Liver (tissue), 9 donors: Measurements from ENCODE around the gene MEGF11. TPM values are rescaled to one million over a fixed set of nuclear protein-coding genes. Genes with fewer than 3 reads are reported as not detected.

ENCODE experiments used
- DNase-seq: peaks from one replicate; pipeline ENCODE4 v3.0.0-alpha.2; 2017; ENCODE audit warnings: low spot score
- H3K27ac ChIP-seq, 2 donors: one replicate each; pipeline ENCODE4 v1.7.0; 2013; ENCODE audit warnings: inconsistent platforms in 2 of 2, low read length in 2 of 2, control low read depth in 1 of 2, low read depth in 1 of 2, mild to moderate bottlenecking in 1 of 2
- H3K27me3 ChIP-seq, 4 donors: one replicate each; pipeline versions ENCODE4 v1.6.1 to v1.7.0; 2013; ENCODE audit warnings: low read length in 3 of 4, inconsistent platforms in 1 of 4, mild to moderate bottlenecking in 1 of 4, moderate library complexity in 1 of 4; ENCODE audit not compliant: control insufficient read depth in 4 of 4, insufficient read depth in 4 of 4
- H3K36me3 ChIP-seq, 4 donors: one replicate each; pipeline versions ENCODE4 v1.6.1 to v1.7.0; 2013; ENCODE audit warnings: low read length in 3 of 4, mild to moderate bottlenecking in 3 of 4, low read depth in 1 of 4, moderate library complexity in 1 of 4; ENCODE audit not compliant: control insufficient read depth in 4 of 4, insufficient read depth in 3 of 4
- H3K4me1 ChIP-seq, 4 donors: one replicate each; pipeline versions ENCODE4 v1.6.1 to v1.7.0; 2013; ENCODE audit warnings: low read length in 3 of 4, mild to moderate bottlenecking in 3 of 4, moderate library complexity in 1 of 4; ENCODE audit not compliant: control insufficient read depth in 4 of 4, insufficient read depth in 4 of 4
- H3K4me3 ChIP-seq, 3 donors: one replicate each; pipeline versions ENCODE4 v1.6.1 to v1.7.0; 2013; ENCODE audit warnings: low read length in 3 of 3, control low read depth in 1 of 3, low read depth in 1 of 3, mild to moderate bottlenecking in 1 of 3
- H3K9ac ChIP-seq, 2 donors: one replicate each; pipeline ENCODE4 v1.7.0; 2013; ENCODE audit warnings: low read length in 2 of 2, mild to moderate bottlenecking in 2 of 2, moderate library complexity in 2 of 2, control low read depth in 1 of 2, low read depth in 1 of 2
- H3K9me3 ChIP-seq, 4 donors: one replicate each; pipeline versions ENCODE4 v1.6.1 to v1.7.0; 2013; ENCODE audit warnings: low read length in 3 of 4; ENCODE audit not compliant: control insufficient read depth in 4 of 4
- EGR1 ChIP-seq, 2 donors: IDR thresholded peaks; 2 replicates each; pipeline ENCODE4 v1.6.1; 2016 to 2018; ENCODE audit warnings: antibody characterized with exemption in 2 of 2, low read depth in 2 of 2
- FOXA1 ChIP-seq: IDR thresholded peaks from 2 replicates; pipeline ENCODE4 v1.6.1; 2016; ENCODE audit warnings: antibody characterized with exemption
- FOXA2 ChIP-seq: IDR thresholded peaks from 2 replicates; pipeline ENCODE4 v1.6.1; 2016; ENCODE audit warnings: antibody characterized with exemption
- GABPA ChIP-seq, 2 donors: IDR thresholded peaks in 1 of 2; conservative IDR thresholded peaks in 1 of 2; 2 replicates each; pipeline ENCODE4 v1.6.1; 2016; ENCODE audit warnings: antibody characterized with exemption in 2 of 2, mild to moderate bottlenecking in 1 of 2, moderate library complexity in 1 of 2
- HNF4A ChIP-seq, 2 donors: conservative IDR thresholded peaks; 2 replicates each; pipeline ENCODE4 v1.6.1; 2016; ENCODE audit warnings: antibody characterized with exemption in 2 of 2, mild to moderate bottlenecking in 2 of 2
- HNF4G ChIP-seq: IDR thresholded peaks from 2 replicates; pipeline ENCODE4 v1.6.1; 2016; ENCODE audit warnings: antibody characterized with exemption
- JUND ChIP-seq, 2 donors: IDR thresholded peaks; 2 replicates each; pipeline ENCODE4 v1.6.1; 2016; ENCODE audit warnings: antibody characterized with exemption in 2 of 2
- NR2F2 ChIP-seq: IDR thresholded peaks from 2 replicates; pipeline ENCODE4 v1.6.1; 2016; ENCODE audit warnings: antibody characterized with exemption
- RAD21 ChIP-seq, 2 donors: IDR thresholded peaks; 2 replicates each; pipeline ENCODE4 v1.6.1; 2016; ENCODE audit warnings: antibody characterized with exemption in 2 of 2, mild to moderate bottlenecking in 2 of 2
- RXRA ChIP-seq, 2 donors: IDR thresholded peaks; 2 replicates each; pipeline ENCODE4 v1.6.1; 2017 to 2018; ENCODE audit warnings: antibody characterized with exemption in 2 of 2, mild to moderate bottlenecking in 1 of 2
- SP1 ChIP-seq: IDR thresholded peaks from 2 replicates; pipeline ENCODE4 v1.6.1; 2018; ENCODE audit warnings: antibody characterized with exemption, mild to moderate bottlenecking
- TAF1 ChIP-seq: conservative IDR thresholded peaks from 2 replicates; pipeline ENCODE4 v1.6.1; 2016; ENCODE audit warnings: antibody characterized with exemption, mild to moderate bottlenecking
- YY1 ChIP-seq: IDR thresholded peaks from 2 replicates; pipeline ENCODE4 v1.6.1; 2016; ENCODE audit warnings: antibody characterized with exemption, mild to moderate bottlenecking
- WGBS: extraction: QIAGEN DNeasy Blood & Tissue Kit; methylation state at CpG from one replicate; pipeline ENCODE4 v1.1.7; 2013; 5-methylcytosine and 5-hydroxymethylcytosine counted together
- polyA plus RNA-seq, 2 donors: library from polyadenylated mRNA; stranded (reverse) in 1 of 2; unstranded in 1 of 2; fragments of 200-250 nt in 1 of 2; fragments of >200 nt in 1 of 2; fragmentation: Nextera tagmentation in 1 of 2; extraction: Ambion mirVana in 1 of 2; gene quantifications; one replicate each; pipeline versions ENCODE4 v1.2.1 to v1.2.3, GENCODE V29; 2013 to 2015
- total RNA-seq, 2 donors: library from RNA; depleted of rRNA; stranded (reverse); fragments of >200 nt; gene quantifications; one replicate each; pipeline ENCODE4 v1.2.3, GENCODE V29; 2014
- TF ChIP-seq, protein P1 (sequence below): IDR thresholded peaks from 2 replicates; pipeline ENCODE4 v1.6.1; 2016; ENCODE audit warnings: antibody characterized with exemption, mild to moderate bottlenecking
- TF ChIP-seq, protein P2 (sequence below): IDR thresholded peaks from 2 replicates; pipeline ENCODE4 v1.6.1; 2016; ENCODE audit warnings: antibody characterized with exemption
- TF ChIP-seq, protein P3 (sequence below): IDR thresholded peaks from 2 replicates; pipeline ENCODE4 v1.6.1; 2016; ENCODE audit warnings: antibody characterized with exemption
- TF ChIP-seq, protein P4 (sequence below): fragments of 150-350 bp; IDR thresholded peaks from 2 replicates; pipeline ENCODE4 v1.5.1; 2017; ENCODE audit warnings: improper control_type of control experiment, low read depth, low read length; ENCODE audit not compliant: missing input control
- TF ChIP-seq, protein P5 (sequence below): IDR thresholded peaks from 2 replicates; pipeline ENCODE4 v1.6.1; 2016; ENCODE audit warnings: antibody characterized with exemption
- donor health status: healthy.
- donor health status: healthy.
- donor health status: healthy.
- donor health status: healthy.
- donor health status: healthy.

The MEGF11 gene
- total and polyA plus RNA-seq, 4 donors: under 0.01 to 0.51 (median 0.03) TPM; not detected in 1

DNA sequence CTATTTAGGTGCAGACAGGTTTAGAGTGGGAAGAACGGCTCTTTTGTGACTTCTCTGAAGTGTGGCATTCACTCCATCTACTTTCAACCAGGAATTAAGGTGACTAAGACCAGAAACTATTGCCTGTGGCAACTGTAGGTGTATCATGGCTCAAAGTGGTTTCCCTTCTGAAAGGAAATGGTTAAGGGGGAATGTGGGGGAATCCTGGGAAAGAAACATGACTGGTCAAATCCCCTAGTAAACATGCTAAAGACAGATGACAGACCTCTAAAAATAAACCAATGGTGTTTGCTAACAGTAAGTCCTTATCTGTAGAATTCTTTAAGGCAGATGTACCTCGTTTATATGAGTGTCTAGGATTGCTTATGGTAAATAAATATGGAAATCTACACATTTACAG lies 56.9 kb downstream of the MEGF11 start (continued):
- no peak for TF ChIP-seq TAF1

DNA sequence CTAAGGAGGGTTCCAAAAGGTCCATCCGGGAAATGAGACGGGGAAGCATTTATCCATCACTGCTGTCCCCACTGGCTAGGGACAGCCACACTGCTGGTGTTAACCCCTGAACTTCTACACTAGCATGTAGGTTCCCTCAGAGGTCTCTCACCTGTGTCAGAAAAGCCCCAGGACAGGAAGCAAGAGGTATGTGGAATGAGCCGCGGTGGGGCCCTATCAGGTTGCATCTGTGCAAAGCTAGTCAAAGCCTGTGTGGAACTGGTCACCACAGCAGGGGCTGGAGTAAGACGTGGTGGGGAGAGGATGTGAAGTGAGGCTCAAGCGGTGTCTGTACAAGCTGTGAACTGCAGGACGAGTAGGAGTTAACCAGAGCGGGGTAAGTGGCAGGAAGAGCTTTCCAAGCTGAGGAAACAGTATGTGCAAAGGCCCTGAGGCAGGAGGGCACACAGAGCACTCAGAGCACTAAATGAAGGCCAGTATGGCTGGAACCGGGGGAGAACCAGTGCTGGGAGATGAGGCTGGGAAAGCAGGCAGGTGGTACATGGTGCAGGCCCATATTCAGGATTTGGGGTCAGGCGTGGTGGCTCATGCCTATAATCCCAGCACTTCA lies 57.8 kb downstream of the MEGF11 start:
- H3K27me3 ChIP-seq: no peaks in the 10 kb centered on the region
- H3K9ac ChIP-seq: no peak overlapping the region
- TF ChIP-seq, protein P1, sequence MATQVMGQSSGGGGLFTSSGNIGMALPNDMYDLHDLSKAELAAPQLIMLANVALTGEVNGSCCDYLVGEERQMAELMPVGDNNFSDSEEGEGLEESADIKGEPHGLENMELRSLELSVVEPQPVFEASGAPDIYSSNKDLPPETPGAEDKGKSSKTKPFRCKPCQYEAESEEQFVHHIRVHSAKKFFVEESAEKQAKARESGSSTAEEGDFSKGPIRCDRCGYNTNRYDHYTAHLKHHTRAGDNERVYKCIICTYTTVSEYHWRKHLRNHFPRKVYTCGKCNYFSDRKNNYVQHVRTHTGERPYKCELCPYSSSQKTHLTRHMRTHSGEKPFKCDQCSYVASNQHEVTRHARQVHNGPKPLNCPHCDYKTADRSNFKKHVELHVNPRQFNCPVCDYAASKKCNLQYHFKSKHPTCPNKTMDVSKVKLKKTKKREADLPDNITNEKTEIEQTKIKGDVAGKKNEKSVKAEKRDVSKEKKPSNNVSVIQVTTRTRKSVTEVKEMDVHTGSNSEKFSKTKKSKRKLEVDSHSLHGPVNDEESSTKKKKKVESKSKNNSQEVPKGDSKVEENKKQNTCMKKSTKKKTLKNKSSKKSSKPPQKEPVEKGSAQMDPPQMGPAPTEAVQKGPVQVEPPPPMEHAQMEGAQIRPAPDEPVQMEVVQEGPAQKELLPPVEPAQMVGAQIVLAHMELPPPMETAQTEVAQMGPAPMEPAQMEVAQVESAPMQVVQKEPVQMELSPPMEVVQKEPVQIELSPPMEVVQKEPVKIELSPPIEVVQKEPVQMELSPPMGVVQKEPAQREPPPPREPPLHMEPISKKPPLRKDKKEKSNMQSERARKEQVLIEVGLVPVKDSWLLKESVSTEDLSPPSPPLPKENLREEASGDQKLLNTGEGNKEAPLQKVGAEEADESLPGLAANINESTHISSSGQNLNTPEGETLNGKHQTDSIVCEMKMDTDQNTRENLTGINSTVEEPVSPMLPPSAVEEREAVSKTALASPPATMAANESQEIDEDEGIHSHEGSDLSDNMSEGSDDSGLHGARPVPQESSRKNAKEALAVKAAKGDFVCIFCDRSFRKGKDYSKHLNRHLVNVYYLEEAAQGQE: no peak
- TF ChIP-seq JUND (IDR thresholded peaks at IDR 0.05) (no peak), FOXA1 (no peak), RAD21 (IDR thresholded peaks at IDR 0.05) (no peak), NR2F2 (no peak), HNF4G (no peak), SP1 (no peak), RXRA (IDR thresholded peaks at IDR 0.05) (no peak), GABPA (IDR thresholded peaks at IDR 0.05 in 1 of 2, conservative IDR thresholded peaks at IDR 0.05 in 1 of 2) (no peak), TAF1 (no peak), EGR1 (IDR thresholded peaks at IDR 0.05; ENCODE audit: low read depth in 2 of 2) (no peak), HNF4A (conservative IDR thresholded peaks at IDR 0.05) (no peak), YY1 (no peak), FOXA2 (no peak)
- TF ChIP-seq, protein P2, sequence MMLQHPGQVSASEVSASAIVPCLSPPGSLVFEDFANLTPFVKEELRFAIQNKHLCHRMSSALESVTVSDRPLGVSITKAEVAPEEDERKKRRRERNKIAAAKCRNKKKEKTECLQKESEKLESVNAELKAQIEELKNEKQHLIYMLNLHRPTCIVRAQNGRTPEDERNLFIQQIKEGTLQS: no peak
- TF ChIP-seq, protein P3, sequence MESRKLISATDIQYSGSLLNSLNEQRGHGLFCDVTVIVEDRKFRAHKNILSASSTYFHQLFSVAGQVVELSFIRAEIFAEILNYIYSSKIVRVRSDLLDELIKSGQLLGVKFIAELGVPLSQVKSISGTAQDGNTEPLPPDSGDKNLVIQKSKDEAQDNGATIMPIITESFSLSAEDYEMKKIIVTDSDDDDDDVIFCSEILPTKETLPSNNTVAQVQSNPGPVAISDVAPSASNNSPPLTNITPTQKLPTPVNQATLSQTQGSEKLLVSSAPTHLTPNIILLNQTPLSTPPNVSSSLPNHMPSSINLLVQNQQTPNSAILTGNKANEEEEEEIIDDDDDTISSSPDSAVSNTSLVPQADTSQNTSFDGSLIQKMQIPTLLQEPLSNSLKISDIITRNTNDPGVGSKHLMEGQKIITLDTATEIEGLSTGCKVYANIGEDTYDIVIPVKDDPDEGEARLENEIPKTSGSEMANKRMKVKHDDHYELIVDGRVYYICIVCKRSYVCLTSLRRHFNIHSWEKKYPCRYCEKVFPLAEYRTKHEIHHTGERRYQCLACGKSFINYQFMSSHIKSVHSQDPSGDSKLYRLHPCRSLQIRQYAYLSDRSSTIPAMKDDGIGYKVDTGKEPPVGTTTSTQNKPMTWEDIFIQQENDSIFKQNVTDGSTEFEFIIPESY: no peak
- TF ChIP-seq, protein P4, sequence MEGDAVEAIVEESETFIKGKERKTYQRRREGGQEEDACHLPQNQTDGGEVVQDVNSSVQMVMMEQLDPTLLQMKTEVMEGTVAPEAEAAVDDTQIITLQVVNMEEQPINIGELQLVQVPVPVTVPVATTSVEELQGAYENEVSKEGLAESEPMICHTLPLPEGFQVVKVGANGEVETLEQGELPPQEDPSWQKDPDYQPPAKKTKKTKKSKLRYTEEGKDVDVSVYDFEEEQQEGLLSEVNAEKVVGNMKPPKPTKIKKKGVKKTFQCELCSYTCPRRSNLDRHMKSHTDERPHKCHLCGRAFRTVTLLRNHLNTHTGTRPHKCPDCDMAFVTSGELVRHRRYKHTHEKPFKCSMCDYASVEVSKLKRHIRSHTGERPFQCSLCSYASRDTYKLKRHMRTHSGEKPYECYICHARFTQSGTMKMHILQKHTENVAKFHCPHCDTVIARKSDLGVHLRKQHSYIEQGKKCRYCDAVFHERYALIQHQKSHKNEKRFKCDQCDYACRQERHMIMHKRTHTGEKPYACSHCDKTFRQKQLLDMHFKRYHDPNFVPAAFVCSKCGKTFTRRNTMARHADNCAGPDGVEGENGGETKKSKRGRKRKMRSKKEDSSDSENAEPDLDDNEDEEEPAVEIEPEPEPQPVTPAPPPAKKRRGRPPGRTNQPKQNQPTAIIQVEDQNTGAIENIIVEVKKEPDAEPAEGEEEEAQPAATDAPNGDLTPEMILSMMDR: no peak
- TF ChIP-seq, protein P5, sequence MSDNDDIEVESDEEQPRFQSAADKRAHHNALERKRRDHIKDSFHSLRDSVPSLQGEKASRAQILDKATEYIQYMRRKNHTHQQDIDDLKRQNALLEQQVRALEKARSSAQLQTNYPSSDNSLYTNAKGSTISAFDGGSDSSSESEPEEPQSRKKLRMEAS: no peak
- no peak for DNase-seq
- no peak overlapping the region for H3K27ac ChIP-seq
- H3K4me1 ChIP-seq: no peaks in the 10 kb centered on the region
- H3K4me3 ChIP-seq: no peak overlapping the region
- no peaks in the 10 kb centered on the region for H3K9me3 ChIP-seq
- H3K36me3 ChIP-seq: no peaks in the 10 kb centered on the region
- 88% methylated on average over 10 of the region's 10 CpGs for WGBS
